Heart right ventricle (tissue), 16 donors: ENCODE results near the gene DIP2C. TPM values are rescaled to one million over a fixed set of nuclear protein-coding genes. Genes with fewer than 3 reads are reported as not detected.
"Not testable (repeated sequence)": the region's sequence is repeated elsewhere in the genome, so short reads cannot be mapped to it uniquely, and the experiment has no call there.

Experiments
- ATAC-seq, 8 donors: fragments of 200-7000 bp; cut with Tn5 transposase; one replicate each; pipeline ENCODE4 v1.9.1; 2020; ENCODE audit warnings: mild to moderate bottlenecking in 8 of 8, moderate library complexity in 8 of 8, moderate number of reproducible peaks in 1 of 8
- DNase-seq, 2 donors: peaks; one replicate each; pipeline ENCODE4 v3.0.0-alpha.2; 2020
- H3K27ac ChIP-seq, 10 donors: fragments of 200-600 bp; sonication (generic) in 2 of 10; one replicate each; pipeline versions ENCODE4 v1.5.0 to v1.8.0; 2020 to 2022; ENCODE audit warnings: mild to moderate bottlenecking in 3 of 10
- H3K27me3 ChIP-seq, 7 donors: fragments of 200-600 bp; one replicate each; pipeline ENCODE4 v1.8.0; 2021 to 2022; ENCODE audit warnings: mild to moderate bottlenecking in 2 of 7
- H3K36me3 ChIP-seq, 9 donors: fragments of 200-600 bp; sonication (generic) in 1 of 9; one replicate each; pipeline versions ENCODE4 v1.5.0 to v1.8.0; 2020 to 2022; ENCODE audit warnings: mild to moderate bottlenecking in 2 of 9
- H3K4me1 ChIP-seq, 9 donors: fragments of 200-600 bp; sonication (generic) in 1 of 9; one replicate each; pipeline versions ENCODE4 v1.5.0 to v1.8.0; 2020 to 2022; ENCODE audit warnings: mild to moderate bottlenecking in 4 of 9
- H3K4me3 ChIP-seq, 10 donors: fragments of 200-600 bp; sonication (generic) in 2 of 10; one replicate each; pipeline versions ENCODE4 v1.5.0 to v1.8.0; 2020 to 2022; ENCODE audit warnings: mild to moderate bottlenecking in 7 of 10, moderate library complexity in 2 of 10
- H3K9me3 ChIP-seq, 11 donors: fragments of 200-600 bp in 10 of 11; sonication (generic) in 2 of 11; one replicate each; pipeline versions ENCODE4 v1.5.0 to v1.8.0; 2013 to 2022; ENCODE audit warnings: mild to moderate bottlenecking in 2 of 11, control low read depth in 1 of 11, moderate library complexity in 1 of 11
- WGBS, 2 donors: extraction: QIAGEN DNeasy Blood & Tissue Kit; methylation state at CpG; one replicate each; pipeline ENCODE4 v1.1.7; 2013; ENCODE audit warnings: inconsistent platforms in 1 of 2; 5-methylcytosine and 5-hydroxymethylcytosine counted together
- intact Hi-C, 10 donors: fragments of 100-400 bp; cut with DNase I; formaldehyde crosslinking; loops; one replicate each; pipeline versions ENCODE4 v1.11.1 to v1.14.2; 2022
- polyA plus RNA-seq, 2 donors: library from polyadenylated mRNA; stranded (reverse); fragments of 200-250 nt; gene quantifications; one replicate each; pipeline ENCODE4 v1.2.3, GENCODE V29; 2013
- total RNA-seq, 10 donors: library from RNA; stranded (reverse); fragmentation: NEBNext Ultra II Directional in 3 of 10; extraction: Animal tissue kit (Norgen Biotek cat#: 25700) in 3 of 10; gene quantifications; one replicate each; pipeline versions ENCODE4 v1.2.1 to v1.2.4, GENCODE V29; 2021 to 2023
- TF ChIP-seq, protein P1 (sequence below), 9 donors: fragments of 200-600 bp; sonication (generic) in 2 of 9; IDR thresholded peaks; one replicate each; pipeline versions ENCODE4 v1.5.0 to v1.8.0; 2021 to 2022; ENCODE audit warnings: antibody characterized with exemption in 9 of 9, mild to moderate bottlenecking in 5 of 9, moderate library complexity in 1 of 9
- donor health status: Arrhythmogenic right ventricular cardiomyopathy.
- donor health status: ischemic (EF 13 %, LVEDD 7.1; RV severe dilation, severe dysfunction).
- donor health status: healthy with polysubstance abuse.
- donor health status: DM: no; HTN: yes; CAD: no.
- donor health status: DM: no; HTN: no; CAD: no.
- donor health status: ischemic (EF 25% LVEDD 6.9; RV normal size, moderate dysfunction).
- donor health status: ischemic (EF 25% LVEDD 5.7; RV mildly dilated, moderate dysfunction).
- donor health status: healthy.
- donor health status: DM: yes; HTN: yes; CAD: no.
- donor health status: Ischemic cardiomyopathy.
- donor health status: ischemic (EF 35%, LVEDD 5.7; RV mildly dilated, moderate dysfunction).
- donor health status: nonischemic (EF 11% LVEDD 7.7; RV severe dilation, severe dysfunction).
- donor health status: DM: yes; HTN: yes; CAD: no.
- donor health status: PGD.
- donor health status: ischemic (EF 29% LVEDD 5.4; RV normal size, mild dysfunction).
- donor health status: nonischemic (EF 23%, LVEDD 6.1; RV moderate dilation, normal function).

Gene DIP2C
- total and polyA plus RNA-seq, 12 donors, result 7.1 to 48.2 (median 33.7) TPM

GRCh38 chr10:480498-480927 lies 209.0 kb downstream of the DIP2C start:
- intact Hi-C loops, result no loop called here
- H3K27me3 ChIP-seq, result no peaks in the 10 kb centered on the region
- peaks cover 2 to 18% (median 10%) of the 10 kb centered on the region in 9 donors for H3K4me1 ChIP-seq
- 94 to 96% methylated on average over 23 of the region's 23 CpGs for WGBS, 2 donors
- TF ChIP-seq, protein P1, sequence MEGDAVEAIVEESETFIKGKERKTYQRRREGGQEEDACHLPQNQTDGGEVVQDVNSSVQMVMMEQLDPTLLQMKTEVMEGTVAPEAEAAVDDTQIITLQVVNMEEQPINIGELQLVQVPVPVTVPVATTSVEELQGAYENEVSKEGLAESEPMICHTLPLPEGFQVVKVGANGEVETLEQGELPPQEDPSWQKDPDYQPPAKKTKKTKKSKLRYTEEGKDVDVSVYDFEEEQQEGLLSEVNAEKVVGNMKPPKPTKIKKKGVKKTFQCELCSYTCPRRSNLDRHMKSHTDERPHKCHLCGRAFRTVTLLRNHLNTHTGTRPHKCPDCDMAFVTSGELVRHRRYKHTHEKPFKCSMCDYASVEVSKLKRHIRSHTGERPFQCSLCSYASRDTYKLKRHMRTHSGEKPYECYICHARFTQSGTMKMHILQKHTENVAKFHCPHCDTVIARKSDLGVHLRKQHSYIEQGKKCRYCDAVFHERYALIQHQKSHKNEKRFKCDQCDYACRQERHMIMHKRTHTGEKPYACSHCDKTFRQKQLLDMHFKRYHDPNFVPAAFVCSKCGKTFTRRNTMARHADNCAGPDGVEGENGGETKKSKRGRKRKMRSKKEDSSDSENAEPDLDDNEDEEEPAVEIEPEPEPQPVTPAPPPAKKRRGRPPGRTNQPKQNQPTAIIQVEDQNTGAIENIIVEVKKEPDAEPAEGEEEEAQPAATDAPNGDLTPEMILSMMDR (IDR thresholded peaks at IDR 0.05), result no peak
- H3K36me3 ChIP-seq, result peaks cover 0 to 31% (median 0%) of the 10 kb centered on the region in 9 donors
- no peak overlapping the region for H3K27ac ChIP-seq
- DNase-seq (no peak), ATAC-seq (no peak)
- H3K4me3 ChIP-seq, result no peak overlapping the region
- no peaks in the 10 kb centered on the region for H3K9me3 ChIP-seq

GRCh38 chr10:479706-480497 lies 209.6 kb downstream of the DIP2C start:
- WGBS, 2 donors, result 96 to 97% methylated on average over 33 of the region's 33 CpGs
- Histone ChIP-seq H3K36me3 (peaks cover 0 to 25% (median 0%) of the 10 kb centered on the region in 9 donors), H3K4me1 (peaks cover 0 to 13% (median 8%) of the 10 kb centered on the region in 9 donors)
- H3K4me3 ChIP-seq, H3K9me3 ChIP-seq, intact Hi-C loops, ATAC-seq, DNase-seq, H3K27me3 ChIP-seq, H3K27ac ChIP-seq: not testable (repeated sequence)

- no peaks in the 10 kb centered on the region for H3K9me3 ChIP-seq
- H3K4me1 ChIP-seq, result peaks cover 0 to 13% (median 8%) of the 10 kb centered on the region in 9 donors
- intact Hi-C loops, result no loop called here
- no peak for DNase-seq
- H3K27ac ChIP-seq, result no peak overlapping the region
- no peaks in the 10 kb centered on the region for H3K27me3 ChIP-seq
- TF ChIP-seq, protein P1 (IDR thresholded peaks at IDR 0.05), result no peak
- no peak overlapping the region for H3K4me3 ChIP-seq
- H3K36me3 ChIP-seq, result peaks cover 0 to 25% (median 0%) of the 10 kb centered on the region in 9 donors
- no peak for ATAC-seq
- WGBS, 2 donors, result 97% methylated on average over 21 of the region's 21 CpGs
Observed at GRCh38 chr10:478471-479245, 210.8 kb downstream of the DIP2C start.

DNA sequence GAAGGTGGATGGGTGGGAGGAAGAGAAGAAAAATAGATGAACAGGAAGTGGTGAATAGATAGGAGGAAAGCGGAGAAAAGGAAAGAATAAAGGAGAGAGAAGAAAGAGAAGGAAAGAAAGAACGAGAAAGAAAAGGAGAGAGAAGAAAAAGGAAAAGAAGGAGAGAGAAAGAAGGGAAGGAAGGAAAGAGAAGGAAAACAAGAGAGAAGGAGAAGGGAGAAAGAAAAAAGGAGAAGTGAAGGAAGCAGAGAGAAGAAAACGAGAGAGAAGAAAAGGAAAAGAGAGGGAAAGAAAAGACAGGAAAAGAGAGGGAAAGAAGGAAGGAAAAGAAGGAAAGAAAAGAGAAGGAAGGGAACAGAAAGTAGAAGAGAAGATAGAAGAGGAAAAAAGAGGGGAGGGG lies 211.8 kb downstream of the DIP2C start:
- intact Hi-C loops, result no loop called here
- Histone ChIP-seq H3K27ac (no peak overlapping the region), H3K36me3 (peaks cover 0 to 23% (median 0%) of the 10 kb centered on the region in 9 donors), H3K27me3 (no peaks in the 10 kb centered on the region), H3K4me3 (no peak overlapping the region), H3K4me1 (peaks cover 0 to 13% (median 8%) of the 10 kb centered on the region in 9 donors), H3K9me3 (no peaks in the 10 kb centered on the region)
- ATAC-seq (no peak), DNase-seq (no peak)
- 93 to 99% methylated on average over 3 of the region's 3 CpGs for WGBS, 2 donors
- TF ChIP-seq, protein P1 (IDR thresholded peaks at IDR 0.05), result no peak
